Right renal cortex interstitium (tissue), 3 donors: ENCODE measurements around the gene RAI2. TPM values are rescaled to one million over a fixed set of nuclear protein-coding genes. Genes with fewer than 3 reads are reported as not detected.
"Not testable (repeated sequence)": the region's sequence is repeated elsewhere in the genome, so short reads cannot be mapped to it uniquely, and the experiment has no call there.

ENCODE experiments used
- DNase-seq, 3 donors: peaks; one replicate each; pipeline ENCODE4 v3.0.0-alpha.2; 2013; ENCODE audit warnings: low read depth in 3 of 3, low spot score in 2 of 3
- polyA plus RNA-seq, 3 donors: library from polyadenylated mRNA; unstranded; fragments of 120-200 nt; gene quantifications; one replicate each; pipeline ENCODE4 v1.2.1, GENCODE V29; 2013; ENCODE audit not compliant: insufficient read length in 3 of 3

The RAI2 gene
- polyA plus RNA-seq, 3 donors: 11.5 to 13.0 (median 11.8) TPM

- DNase-seq: peak in 1 of 3 donors; percentile 5
These were observed 72.7 kb downstream of the RAI2 start for GRCh38 chrX:17788439-17788838.

- no peak for DNase-seq
These were observed 73.5 kb downstream of the RAI2 start for GRCh38 chrX:17787557-17787956.

GRCh38 chrX:17786554-17787347, 74.3 kb downstream of the RAI2 start:
- not testable (repeated sequence) for DNase-seq

- no peak for DNase-seq
These were observed 81.7 kb downstream of the RAI2 start for GRCh38 chrX:17779434-17779833.

- DNase-seq: no peak
These were observed 82.1 kb downstream of the RAI2 start for GRCh38 chrX:17778997-17779396.

- DNase-seq: no peak
These were observed 87.0 kb downstream of the RAI2 start for GRCh38 chrX:17774053-17774452.

GRCh38 chrX:17773221-17773876, 87.7 kb downstream of the RAI2 start:
- no peak for DNase-seq

- no peak for DNase-seq
These were observed 91.3 kb downstream of the RAI2 start for GRCh38 chrX:17769701-17770269.

- no peak for DNase-seq
These were observed 92.1 kb downstream of the RAI2 start for GRCh38 chrX:17768997-17769396.

GRCh38 chrX:17767734-17768133, 93.4 kb downstream of the RAI2 start:
- DNase-seq: no peak

GRCh38 chrX:17759990-17760389, 101.1 kb downstream of the RAI2 start:
- no peak for DNase-seq

GRCh38 chrX:17758382-17758781, 102.7 kb downstream of the RAI2 start:
- DNase-seq: no peak

- DNase-seq: no peak
These were observed 110.7 kb downstream of the RAI2 start for GRCh38 chrX:17750436-17750835.

Other genes starting within 250 kb of the RAI2 start
- 10 to 100 TPM; 15.9 to 20.8 (median 16.2) TPM for gene SCML1, start 123.8 kb downstream of the RAI2 start, polyA plus RNA-seq